ENCODE measurements around the gene HSD17B11. TPM values are rescaled to one million over a fixed set of nuclear protein-coding genes. Genes with fewer than 3 reads are reported as not detected.

HSD17B11 gene
- polyA plus RNA-seq, 2 of the 4 experiments (the other 2 are of a cell fraction): 51.5 to 113 TPM

- no peak for DNase-seq (ENCODE audit: low read depth in 1 of 2, low spot score in 1 of 2)
- no peak for FAIRE-seq
- CTCF ChIA-PET: no interaction called here
Observed at GRCh38 chr4:87326460-87326859, 64.5 kb downstream of the HSD17B11 start.

GRCh38 chr4:87322754-87323153, 68.2 kb downstream of the HSD17B11 start, which contains the start of gene HSD17B13:
TSS of gene HSD17B13 (minus strand) at chr4:87322882. CDS start at chr4:87322841, 41 bp downstream.
- WGBS (ENCODE audit: missing lambda C conversion rate): 51% methylated on average over 2 of the region's 2 CpGs
- no peaks in the 10 kb centered on the region for H3K9me3 ChIP-seq
- peaks cover 6% of the 10 kb centered on the region; the same call in 2 of the 3 replicates for H3K4me1 ChIP-seq
- no peak for DNase-seq (ENCODE audit: low read depth in 1 of 2, low spot score in 1 of 2)
- H3K27ac ChIP-seq: no peak within 1 kb of the TSS
- no peak for ATAC-seq
- FAIRE-seq: no peak
- no peak within 1 kb of the TSS for H3K4me2 ChIP-seq
- POLR2A ChIA-PET: no interaction called here
- no peak within 1 kb of the TSS for H3K4me3 ChIP-seq
- TF ChIP-seq TP53 (CRISPR knock-in tag; IDR thresholded peaks at IDR 0.05): no peak
- no peak for TF ChIP-seq KDM1A (IDR thresholded peaks at IDR 0.05; ENCODE audit: low read depth)
- no peak for TF ChIP-seq FOXS1 (CRISPR knock-in tag; IDR thresholded peaks at IDR 0.05)
- TF ChIP-seq POLR2A (IDR thresholded peaks at IDR 0.05; ENCODE audit: low read length): no peak
- CTCF ChIA-PET: interaction anchor here (0.9 kb wide), 1 partner anchor 10 kb away, joined by 4 read pairs; no protein-coding TSS in a partner anchor

More at GRCh38 chr4:87326460-87326859, 64.5 kb downstream of the HSD17B11 start:
- no peaks in the 10 kb centered on the region for H3K4me1 ChIP-seq
- no peak for ATAC-seq
- H3K4me3 ChIP-seq: no peak overlapping the region
- no peak overlapping the region for H3K27ac ChIP-seq
- WGBS (ENCODE audit: missing lambda C conversion rate): 76% methylated on average over 3 of the region's 3 CpGs
- no peak for TF ChIP-seq SMC3 (IDR thresholded peaks at IDR 0.05)
- TF ChIP-seq MAZ (IDR thresholded peaks at IDR 0.05; ENCODE audit: borderline replicate concordance, low read depth, low read length): no peak
- no peak for TF ChIP-seq HOXA7 (CRISPR knock-in tag; IDR thresholded peaks at IDR 0.05)
- TF ChIP-seq CBX2 (IDR thresholded peaks at IDR 0.05; ENCODE audit: borderline replicate concordance, low read depth): no peak
- TF ChIP-seq EP300 (IDR thresholded peaks at IDR 0.05): no peak
- TF ChIP-seq MAX (IDR thresholded peaks at IDR 0.05): no peak
- no peak for TF ChIP-seq RARB (CRISPR knock-in tag; IDR thresholded peaks at IDR 0.05)
- no peak for TF ChIP-seq POLR2AphosphoS2 (conservative IDR thresholded peaks at IDR 0.05; ENCODE audit: low read length)
- no peak for TF ChIP-seq BHLHE40 (IDR thresholded peaks at IDR 0.05; ENCODE audit: low read depth, low read length)
- no peak for TF ChIP-seq REST (IDR thresholded peaks at IDR 0.05)
- no peak for TF ChIP-seq POLR2A (IDR thresholded peaks at IDR 0.05; ENCODE audit: low read length)
- no peak for TF ChIP-seq FOSL2 (IDR thresholded peaks at IDR 0.05)
- TF ChIP-seq FOSL2 (CRISPR knock-in tag; IDR thresholded peaks at IDR 0.05): no peak
- no peak for TF ChIP-seq RAD21 (conservative IDR thresholded peaks at IDR 0.05 in 1 of 2, IDR thresholded peaks at IDR 0.05 in 1 of 2)
- no peak for TF ChIP-seq KDM1A (IDR thresholded peaks at IDR 0.05; ENCODE audit: low read depth)
- no peak for TF ChIP-seq PHF8 (IDR thresholded peaks at IDR 0.05; ENCODE audit: borderline replicate concordance, low read depth)
- TF ChIP-seq ESRRA (IDR thresholded peaks at IDR 0.05; ENCODE audit: borderline replicate concordance, low read length): no peak
- POLR2A ChIA-PET: no interaction called here
- no peaks in the 10 kb centered on the region for H3K9me3 ChIP-seq
- H3K4me2 ChIP-seq: no peak overlapping the region

- Histone ChIP-seq H3K4me1 (peaks cover 15% of the 10 kb centered on the region), H3K27ac (no peak overlapping the region), H3K9me3 (no peaks in the 10 kb centered on the region), H3K4me3 (no peak overlapping the region), H3K4me2 (no peak overlapping the region)
- 51% methylated on average over 5 of the region's 5 CpGs for WGBS (ENCODE audit: missing lambda C conversion rate)
- DNase-seq (ENCODE audit: low read depth in 1 of 2, low spot score in 1 of 2) (no peak), ATAC-seq (no peak), FAIRE-seq (no peak)
- ChIA-PET POLR2A (no interaction called here), CTCF (interaction anchor here (0.9 kb wide), 1 partner anchor 9 kb away, joined by 4 read pairs; no protein-coding TSS in a partner anchor)
- TF ChIP-seq RARB (CRISPR knock-in tag; IDR thresholded peaks at IDR 0.05): no peak
- no peak for TF ChIP-seq TFCP2L1 (CRISPR knock-in tag; IDR thresholded peaks at IDR 0.05)
- no peak for TF ChIP-seq CTCF (IDR thresholded peaks at IDR 0.05)
- TF ChIP-seq POLR2AphosphoS2 (conservative IDR thresholded peaks at IDR 0.05; ENCODE audit: low read length): no peak
- TF ChIP-seq EHMT2 (IDR thresholded peaks at IDR 0.05; ENCODE audit: low read depth): no peak
- TF ChIP-seq MYC (IDR thresholded peaks at IDR 0.05; ENCODE audit: borderline replicate concordance, low read length): no peak
Observed at GRCh38 chr4:87321888-87322287, 69.1 kb downstream of the HSD17B11 start.
